H1 (cell line): Measurements from ENCODE around the gene ADCY3. TPM values are rescaled to one million over a fixed set of nuclear protein-coding genes. Genes with fewer than 3 reads are reported as not detected.

ENCODE experiments used
- CTCF ChIA-PET: fragments of 300-600 bp; sonication (Branson Sonifier 250); formaldehyde crosslinking; loops from one replicate; lab custom pipeline; 2021; ENCODE audit not compliant: partially characterized antibody; lab: Charles Lee
- POLR2A ChIA-PET: fragments of 300-600 bp; sonication (Branson Sonifier 250); formaldehyde crosslinking; loops from one replicate; lab custom pipeline; 2021; ENCODE audit warnings: inconsistent platforms; ENCODE audit not compliant: partially characterized antibody; lab: Charles Lee
- DNase-seq, 2 experiments: peaks; one replicate each; pipeline versions ENCODE4 v3.0.0 to v3.0.0-alpha.2; 2010 to 2022; ENCODE audit warnings: low spot score in 2 of 2, low read depth in 1 of 2, mixed read lengths in 1 of 2
- FAIRE-seq: peaks from 2 replicates; lab custom pipeline; 2011; peaks lifted over from hg19 to GRCh38; lab: Jason Lieb, UNC
- H2AFZ ChIP-seq: 2 replicates; pipeline ENCODE4 v1.8.1; 2012; ENCODE audit warnings: low read length, inconsistent platforms
- H2AK5ac ChIP-seq: 2 replicates; pipeline ENCODE4 v1.6.1; 2013; ENCODE audit warnings: low read depth, low read length
- H2BK120ac ChIP-seq: replicated peaks from 2 replicates; pipeline ENCODE3; 2013; ENCODE audit warnings: low read depth, low read length, inconsistent platforms
- H2BK12ac ChIP-seq: 2 replicates; pipeline ENCODE4 v1.6.1; 2013; ENCODE audit warnings: low read depth, low read length
- H2BK15ac ChIP-seq: 2 replicates; pipeline ENCODE4 v1.6.1; 2013; ENCODE audit warnings: low read length
- H2BK20ac ChIP-seq: 2 replicates; pipeline ENCODE4 v1.6.1; 2013; ENCODE audit warnings: low read length
- H2BK5ac ChIP-seq: 2 replicates; pipeline ENCODE4 v1.6.1; 2013; ENCODE audit warnings: low read depth, low read length
- H3K14ac ChIP-seq: 2 replicates; pipeline ENCODE4 v1.6.1; 2013; ENCODE audit warnings: inconsistent platforms; ENCODE audit not compliant: insufficient read length
- H3K18ac ChIP-seq: 2 replicates; pipeline ENCODE4 v1.6.1; 2013; ENCODE audit warnings: low read length; ENCODE audit errors: extremely low read depth
- H3K23ac ChIP-seq: 2 replicates; pipeline ENCODE4 v1.6.1; 2013; ENCODE audit warnings: inconsistent platforms; ENCODE audit not compliant: insufficient read length
- H3K23me2 ChIP-seq: 2 replicates; pipeline ENCODE4 v1.6.1; 2013; ENCODE audit warnings: low read depth, low read length
- H3K27ac ChIP-seq: 2 replicates; pipeline ENCODE4 v1.6.1; 2011; ENCODE audit warnings: low read depth, low read length, inconsistent platforms
- H3K27me3 ChIP-seq, 4 experiments: replicated peaks in 1 of 4; 1 replicate in 1 of 4; 2 replicates in 3 of 4; pipeline versions ENCODE4 v1.6.1 to v1.8.1; 2011 to 2013; ENCODE audit warnings: low read length in 3 of 4, mild to moderate bottlenecking in 3 of 4, inconsistent platforms in 2 of 4, mixed read lengths in 2 of 4, moderate library complexity in 1 of 4; ENCODE audit not compliant: control insufficient read depth in 3 of 4, insufficient read depth in 3 of 4; ENCODE audit errors: extremely low read depth in 1 of 4
- H3K36me3 ChIP-seq, 4 experiments: 2 replicates each; pipeline versions ENCODE4 v1.6.1 to v1.8.1; 2011 to 2013; ENCODE audit warnings: mild to moderate bottlenecking in 4 of 4, low read length in 3 of 4, moderate library complexity in 2 of 4, control low read depth in 1 of 4, inconsistent platforms in 1 of 4; ENCODE audit not compliant: insufficient read depth in 4 of 4, control insufficient read depth in 2 of 4
- H3K4ac ChIP-seq: replicated peaks from 2 replicates; pipeline ENCODE3; 2013; ENCODE audit warnings: low read length, low read depth, mixed read lengths, inconsistent platforms; ENCODE audit not compliant: insufficient read length
- H3K4me1 ChIP-seq, 4 experiments: replicated peaks in 1 of 4; 1 replicate in 1 of 4; 2 replicates in 3 of 4; pipeline versions ENCODE4 v1.6.1 to v1.8.1; 2011 to 2013; ENCODE audit warnings: low read length in 3 of 4, inconsistent platforms in 2 of 4, mixed read lengths in 1 of 4; ENCODE audit not compliant: insufficient read depth in 4 of 4, control insufficient read depth in 3 of 4
- H3K4me2 ChIP-seq, 2 experiments: 2 replicates each; pipeline versions ENCODE4 v1.6.1 to v1.8.1; 2011 to 2013; ENCODE audit warnings: low read depth in 2 of 2, low read length in 2 of 2, control low read depth in 1 of 2, inconsistent platforms in 1 of 2, mild to moderate bottlenecking in 1 of 2; ENCODE audit not compliant: insufficient read depth in 1 of 2
- H3K4me3 ChIP-seq, 4 experiments: fragments of 200-600, 300-600 bp in 1 of 4; sonication (generic), shearing (Covaris generic), sonication (Bioruptor Twin) in 1 of 4; 2 replicates each; pipeline versions ENCODE4 v1.5.1 to v1.8.1; 2011 to 2016; ENCODE audit warnings: low read length in 4 of 4, low read depth in 3 of 4, control low read depth in 2 of 4, inconsistent platforms in 2 of 4, mild to moderate bottlenecking in 2 of 4, mixed read lengths in 1 of 4, moderate library complexity in 1 of 4; ENCODE audit not compliant: insufficient read depth in 2 of 4; ENCODE audit errors: extremely low read depth in 1 of 4
- H3K56ac ChIP-seq: replicated peaks from 2 replicates; pipeline ENCODE3; 2013; ENCODE audit warnings: low read depth, mild to moderate bottlenecking, mixed read lengths, low read length, inconsistent platforms; ENCODE audit not compliant: insufficient read length
- H3K79me1 ChIP-seq: 2 replicates; pipeline ENCODE4 v1.6.1; 2013; ENCODE audit warnings: low read depth, low read length, control low read depth
- H3K79me2 ChIP-seq, 2 experiments: 2 replicates each; pipeline versions ENCODE4 v1.6.1 to v1.8.1; 2012 to 2013; ENCODE audit warnings: low read length in 2 of 2, mild to moderate bottlenecking in 2 of 2, inconsistent platforms in 1 of 2; ENCODE audit not compliant: insufficient read depth in 2 of 2, control insufficient read depth in 1 of 2
- H3K9ac ChIP-seq, 4 experiments: replicated peaks in 1 of 4; 1 replicate in 1 of 4; 2 replicates in 3 of 4; pipeline versions ENCODE4 v1.6.1 to v1.8.1; 2011 to 2013; ENCODE audit warnings: low read depth in 3 of 4, low read length in 3 of 4, control low read depth in 2 of 4, mild to moderate bottlenecking in 2 of 4, moderate library complexity in 2 of 4, inconsistent platforms in 1 of 4; ENCODE audit errors: extremely low read depth in 1 of 4
- H3K9me3 ChIP-seq, 2 experiments: 2 replicates each; pipeline versions ENCODE4 v1.6.1 to v1.8.1; 2012 to 2013; ENCODE audit warnings: mild to moderate bottlenecking in 2 of 2, moderate library complexity in 2 of 2, control low read depth in 1 of 2, inconsistent platforms in 1 of 2, low read depth in 1 of 2, low read length in 1 of 2, mixed read lengths in 1 of 2; ENCODE audit not compliant: insufficient read depth in 2 of 2
- H4K20me1 ChIP-seq, 2 experiments: replicated peaks in 1 of 2; 2 replicates each; pipeline versions ENCODE3 to v1.8.1; 2011 to 2013; ENCODE audit warnings: inconsistent platforms in 2 of 2, low read length in 2 of 2, mild to moderate bottlenecking in 1 of 2; ENCODE audit not compliant: insufficient read depth in 2 of 2, control insufficient read depth in 1 of 2
- H4K5ac ChIP-seq: 2 replicates; pipeline ENCODE4 v1.6.1; 2013; ENCODE audit warnings: low read length, low read depth, mixed read lengths, inconsistent platforms; ENCODE audit not compliant: insufficient read length
- H4K8ac ChIP-seq: 2 replicates; pipeline ENCODE4 v1.8.0; 2013; ENCODE audit warnings: mild to moderate bottlenecking, moderate library complexity, low read length, inconsistent platforms; ENCODE audit not compliant: insufficient read depth; ENCODE audit errors: extremely low read depth
- H4K91ac ChIP-seq: replicated peaks from 2 replicates; pipeline ENCODE3; 2013; ENCODE audit warnings: low read length, mixed read lengths, inconsistent platforms; ENCODE audit not compliant: insufficient read length
- ASH2L ChIP-seq: fragments of 200-600, 300-600 bp; sonication (generic); IDR thresholded peaks from one replicate; pipeline ENCODE4 v1.7.1; 2017; ENCODE audit warnings: low read length
- CBX5 ChIP-seq: fragments of 300-800, 300-1000 bp; sonication (generic); IDR thresholded peaks from 2 replicates; pipeline ENCODE4 v1.7.1; 2016; ENCODE audit warnings: antibody characterized with exemption, low read length, low read depth
- GTF2F1 ChIP-seq: IDR thresholded peaks from 2 replicates; pipeline ENCODE4 v1.6.1; 2012; ENCODE audit warnings: low read depth, low read length, improper control_type of control experiment, borderline replicate concordance
- HDAC2 ChIP-seq, 2 experiments: fragments of 300-600 bp in 1 of 2; sonication (generic) in 1 of 2; IDR thresholded peaks; 2 replicates each; pipeline ENCODE4 v1.6.1; 2011 to 2012; ENCODE audit warnings: low read depth in 2 of 2, low read length in 2 of 2, mild to moderate bottlenecking in 2 of 2, moderate library complexity in 2 of 2, borderline replicate concordance in 1 of 2, inconsistent platforms in 1 of 2
- JUN ChIP-seq: IDR thresholded peaks from 2 replicates; pipeline ENCODE4 v1.6.1; 2011; ENCODE audit warnings: low read depth, mild to moderate bottlenecking, improper control_type of control experiment, low read length
- JUND ChIP-seq: IDR thresholded peaks from 2 replicates; pipeline ENCODE4 v1.6.1; 2011; ENCODE audit warnings: mild to moderate bottlenecking, improper control_type of control experiment, low read length
- NANOG ChIP-seq: IDR thresholded peaks from 2 replicates; pipeline ENCODE4 v1.6.1; 2011; ENCODE audit warnings: low read length, low read depth, mild to moderate bottlenecking, inconsistent platforms; ENCODE audit not compliant: insufficient read depth, poor library complexity, severe bottlenecking
- POLR2AphosphoS5 ChIP-seq: IDR thresholded peaks from 2 replicates; pipeline ENCODE4 v1.6.1; 2011; ENCODE audit warnings: low read depth, low read length
- SAP30 ChIP-seq: fragments of 300-600 bp; sonication (generic); IDR thresholded peaks from 2 replicates; pipeline ENCODE4 v1.7.1; 2012; ENCODE audit warnings: low read length, moderate library complexity, mild to moderate bottlenecking, inconsistent platforms; ENCODE audit not compliant: insufficient read depth, insufficient replicate concordance
- SP4 ChIP-seq: IDR thresholded peaks from 2 replicates; pipeline ENCODE4 v1.6.1; 2012; ENCODE audit warnings: low read length, inconsistent platforms
- SUZ12 ChIP-seq: fragments of 200-600 bp; sonication (generic); IDR thresholded peaks from 2 replicates; pipeline ENCODE4 v1.6.1; 2012; ENCODE audit warnings: mild to moderate bottlenecking, inconsistent platforms, low read length, moderate library complexity, mixed read lengths
- ZNF274 ChIP-seq: IDR thresholded peaks from 2 replicates; pipeline ENCODE4 v1.7.0; 2012; ENCODE audit warnings: low read length, borderline replicate concordance; ENCODE audit errors: extremely low read depth
- WGBS, 2 experiments: shearing (Covaris generic) in 1 of 2; methylation state at CpG; one replicate each; pipeline versions ENCODE4 v1.1.6 to v1.1.7; 2013 to 2015; ENCODE audit warnings: low lambda C conversion rate in 2 of 2, mixed read lengths in 2 of 2, inconsistent platforms in 1 of 2, low coverage in 1 of 2, missing lambda C conversion rate in 1 of 2; ENCODE audit not compliant: insufficient replicate concordance in 2 of 2, insufficient coverage in 1 of 2, insufficient read length in 1 of 2; ENCODE audit errors: extremely low coverage in 1 of 2, missing lambda C conversion rate in 1 of 2; 5-methylcytosine and 5-hydroxymethylcytosine counted together
- polyA plus RNA-seq, 7 experiments: library from polyadenylated mRNA; depleted of rRNA in 3 of 7; stranded (reverse) in 5 of 7; unstranded in 2 of 7; fragments of >200 nt in 5 of 7; fragments of 200-250 nt in 2 of 7; gene quantifications; 1 replicate in 5 of 7; 2 replicates in 1 of 7; 4 replicates in 1 of 7; pipeline versions ENCODE4 v1.2.1 to v1.2.3, GENCODE V29; 2011 to 2013; ENCODE audit warnings: missing spikeins in 2 of 7, mixed read lengths in 2 of 7
- total RNA-seq: library from RNA; stranded (reverse); fragmentation: NEBNext Ultra II Directional; extraction: Animal tissue kit (Norgen Biotek cat#: 25700); gene quantifications from 2 replicates; pipeline ENCODE4 v1.2.1, GENCODE V29; 2021

Gene ADCY3
- total and polyA plus RNA-seq, 2 of the 8 experiments (the other 6 are each of a cell fraction or from before 2014, with no cell fraction given) = 45.1 to 52.9 TPM

- 95% methylated on average over 12 of the region's 12 CpGs; no CpG with 5 or more reads in 1 of the 2 experiments for WGBS, 2 experiments
- FAIRE-seq (no peak), DNase-seq (no peak)
- Histone ChIP-seq H4K91ac (no peak overlapping the region), H2AFZ (no peak overlapping the region), H2BK15ac (no peak overlapping the region), H3K79me2 (no peaks in the 10 kb centered on the region), H4K20me1 (peaks cover 0 to 3% of the 10 kb centered on the region in 2 experiments), H3K9ac (no peak overlapping the region), H3K23me2 (0 out of 2 replicates have a peak, but pooled peaks cover 2% of the 10 kb centered on the region), H3K27ac (no peak overlapping the region), H3K4ac (no peak overlapping the region), H2BK120ac (no peak overlapping the region), H3K27me3 (no peaks in the 10 kb centered on the region), H3K9me3 (peaks cover 2 to 13% of the 10 kb centered on the region in 2 experiments; a peak in 1 of 4 replicates), H4K8ac (no peak overlapping the region), H3K4me2 (no peak overlapping the region), H3K4me3 (no peak overlapping the region), H2BK12ac (no peak overlapping the region), H3K79me1 (no peaks in the 10 kb centered on the region), H3K23ac (no peak overlapping the region), H2AK5ac (no peak overlapping the region), H3K18ac (no peak overlapping the region), H3K14ac (no peak overlapping the region), H4K5ac (no peak overlapping the region), H3K36me3 (peaks cover 0 to 13% (median under 1%) of the 10 kb centered on the region in 4 experiments; a peak in 3 of 8 replicates), H3K4me1 (peaks cover 2 to 21% (median 11%) of the 10 kb centered on the region in 4 experiments; a peak in 6 of 7 replicates), H3K56ac (no peak overlapping the region), H2BK20ac (no peak overlapping the region), H2BK5ac (no peak overlapping the region)
- POLR2A ChIA-PET = no interaction called here
- CTCF ChIA-PET = interaction anchor here (0.7 to 4.6 kb wide), 16 partner anchors 11 to 421 kb away, joined by 3 to 30 read pairs (median 4); no protein-coding TSS in a partner anchor
- TF ChIP-seq JUN (no peak), GTF2F1 (no peak), NANOG (no peak), SP4 (no peak), CBX5 (no peak), JUND (no peak), SAP30 (no peak), HDAC2 (IDR thresholded peaks at IDR 0.05; ENCODE audit: borderline replicate concordance in 1 of 2, low read depth in 2 of 2, low read length in 2 of 2) (no peak), ZNF274 (no peak), SUZ12 (no peak), ASH2L (no peak), POLR2AphosphoS5 (no peak; the same call in 1 of the 2 replicates)
Observed at GRCh38 chr2:24830786-24831185, 89.3 kb downstream of the ADCY3 start.
